ENCODE data around the gene BNIP3.

- TF ChIP-seq YY1 (IDR thresholded peaks at IDR 0.05; ENCODE audit: insufficient read depth, insufficient read length) (no peak), ZNF274 (IDR thresholded peaks at IDR 0.05; ENCODE audit: low read depth, low read length) (no peak), SUZ12 (IDR thresholded peaks at IDR 0.05; ENCODE audit: extremely low read depth, insufficient read depth, insufficient read length) (no peak)
These were observed 47.0 kb upstream of the BNIP3 start for GRCh38 chr10:132028706-132029105.
